GM12865 (cell line): Measurements from ENCODE around the gene MPP1.
"Not testable (repeated sequence)": the region's sequence is repeated elsewhere in the genome, so short reads cannot be mapped to it uniquely, and the experiment has no call there.

ENCODE experiments used
- DNase-seq: peaks from one replicate; pipeline ENCODE4 v3.0.0; 2010; ENCODE audit warnings: low read depth
- H3K4me3 ChIP-seq: 2 replicates; pipeline ENCODE4 v1.5.1; 2011; ENCODE audit warnings: mild to moderate bottlenecking, low read depth, low read length, control low read depth
- TF ChIP-seq, protein P1 (sequence below): IDR thresholded peaks from 2 replicates; pipeline ENCODE4 v1.5.1; 2011; ENCODE audit warnings: low read length, control low read depth, low read depth, inconsistent platforms; ENCODE audit not compliant: insufficient read depth; ENCODE audit errors: missing control alignments

The MPP1 gene

DNA sequence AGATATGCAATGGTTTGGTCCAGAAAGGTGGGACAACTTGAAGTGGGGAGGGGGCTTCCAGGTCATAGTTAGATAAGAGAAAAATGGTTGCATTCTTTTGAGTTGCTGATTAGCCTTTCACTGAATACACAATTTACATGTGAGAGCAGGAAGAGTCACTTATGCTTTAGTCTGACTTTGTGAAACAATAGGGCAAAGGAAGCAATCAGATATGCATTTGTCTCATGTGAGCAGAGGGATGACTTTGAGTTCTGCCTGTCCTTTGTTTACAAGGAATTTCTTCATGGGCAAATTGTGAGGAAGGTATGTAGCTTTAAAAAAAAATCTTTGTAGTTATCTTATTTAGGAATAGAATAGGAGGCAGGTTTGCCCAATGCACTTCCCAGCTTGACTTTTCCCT is 16.2 kb upstream of the MPP1 start:
- TF ChIP-seq, protein P1, sequence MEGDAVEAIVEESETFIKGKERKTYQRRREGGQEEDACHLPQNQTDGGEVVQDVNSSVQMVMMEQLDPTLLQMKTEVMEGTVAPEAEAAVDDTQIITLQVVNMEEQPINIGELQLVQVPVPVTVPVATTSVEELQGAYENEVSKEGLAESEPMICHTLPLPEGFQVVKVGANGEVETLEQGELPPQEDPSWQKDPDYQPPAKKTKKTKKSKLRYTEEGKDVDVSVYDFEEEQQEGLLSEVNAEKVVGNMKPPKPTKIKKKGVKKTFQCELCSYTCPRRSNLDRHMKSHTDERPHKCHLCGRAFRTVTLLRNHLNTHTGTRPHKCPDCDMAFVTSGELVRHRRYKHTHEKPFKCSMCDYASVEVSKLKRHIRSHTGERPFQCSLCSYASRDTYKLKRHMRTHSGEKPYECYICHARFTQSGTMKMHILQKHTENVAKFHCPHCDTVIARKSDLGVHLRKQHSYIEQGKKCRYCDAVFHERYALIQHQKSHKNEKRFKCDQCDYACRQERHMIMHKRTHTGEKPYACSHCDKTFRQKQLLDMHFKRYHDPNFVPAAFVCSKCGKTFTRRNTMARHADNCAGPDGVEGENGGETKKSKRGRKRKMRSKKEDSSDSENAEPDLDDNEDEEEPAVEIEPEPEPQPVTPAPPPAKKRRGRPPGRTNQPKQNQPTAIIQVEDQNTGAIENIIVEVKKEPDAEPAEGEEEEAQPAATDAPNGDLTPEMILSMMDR: no peak
- DNase-seq: no peak
- no peak overlapping the region for H3K4me3 ChIP-seq

DNA sequence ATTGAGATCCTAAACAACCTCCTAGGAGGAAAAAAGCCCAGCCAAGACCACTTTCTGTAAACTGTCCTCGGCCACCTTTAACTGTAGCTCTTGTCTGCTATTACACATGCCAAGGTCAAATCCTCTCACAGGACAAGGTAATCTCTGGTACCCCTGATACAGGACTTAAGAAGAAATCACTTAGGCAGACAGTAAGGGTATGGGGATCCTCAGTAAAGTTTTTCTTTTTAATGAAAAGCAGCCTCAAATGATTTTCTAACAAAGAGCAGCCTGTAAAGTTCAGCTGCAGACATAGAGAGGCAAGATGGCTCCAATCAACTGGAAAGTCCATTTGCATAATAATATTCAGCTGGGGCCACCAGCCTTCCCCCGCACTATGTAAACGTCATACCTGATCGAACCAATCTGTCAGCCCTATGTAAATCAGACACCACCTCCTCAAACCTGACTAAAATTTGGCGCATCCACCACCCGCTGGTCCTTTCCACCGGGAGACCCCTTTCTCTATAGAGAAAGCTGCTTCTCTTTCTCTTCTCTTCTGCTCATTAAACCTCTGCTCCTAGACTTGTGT is 14.6 kb upstream of the MPP1 start:
- H3K4me3 ChIP-seq: no peak overlapping the region
- TF ChIP-seq, protein P1: no peak
- DNase-seq: peak; percentile 50

- DNase-seq: peak; percentile 21
- TF ChIP-seq, protein P1: no peak
- no peak overlapping the region for H3K4me3 ChIP-seq
Measured at GRCh38 chrX:154818916-154819770, 13.9 kb upstream of the MPP1 start.

DNA sequence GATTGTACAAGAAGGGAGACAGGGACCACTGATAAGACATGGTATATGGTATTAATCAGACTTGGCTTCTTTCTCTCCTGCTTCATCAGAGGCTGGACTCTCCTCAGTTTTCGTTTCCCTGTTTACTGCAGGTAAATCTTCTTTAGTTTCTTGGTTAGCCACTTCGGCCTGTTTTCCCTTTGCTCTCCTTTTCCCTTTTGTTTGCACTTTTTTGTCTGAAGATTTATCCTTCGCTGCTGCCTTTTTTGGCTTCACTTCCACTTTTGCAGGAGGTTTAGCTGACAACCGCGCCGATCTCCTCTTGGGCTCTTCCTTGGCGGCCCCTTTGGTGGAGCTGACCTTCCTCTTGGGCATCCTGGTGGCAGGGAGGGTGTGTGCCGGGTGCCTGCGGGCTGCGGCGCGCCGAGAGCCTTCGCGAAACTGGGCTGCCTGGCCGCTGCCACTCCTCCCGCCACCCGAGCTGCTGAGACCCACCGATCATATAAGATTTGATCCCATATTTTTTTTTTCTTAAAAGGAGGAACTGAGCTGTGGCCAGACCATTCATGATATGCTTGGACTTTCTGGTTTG is 11.8 kb upstream of the MPP1 start:
- not testable (repeated sequence) for DNase-seq, H3K4me3 ChIP-seq

DNA sequence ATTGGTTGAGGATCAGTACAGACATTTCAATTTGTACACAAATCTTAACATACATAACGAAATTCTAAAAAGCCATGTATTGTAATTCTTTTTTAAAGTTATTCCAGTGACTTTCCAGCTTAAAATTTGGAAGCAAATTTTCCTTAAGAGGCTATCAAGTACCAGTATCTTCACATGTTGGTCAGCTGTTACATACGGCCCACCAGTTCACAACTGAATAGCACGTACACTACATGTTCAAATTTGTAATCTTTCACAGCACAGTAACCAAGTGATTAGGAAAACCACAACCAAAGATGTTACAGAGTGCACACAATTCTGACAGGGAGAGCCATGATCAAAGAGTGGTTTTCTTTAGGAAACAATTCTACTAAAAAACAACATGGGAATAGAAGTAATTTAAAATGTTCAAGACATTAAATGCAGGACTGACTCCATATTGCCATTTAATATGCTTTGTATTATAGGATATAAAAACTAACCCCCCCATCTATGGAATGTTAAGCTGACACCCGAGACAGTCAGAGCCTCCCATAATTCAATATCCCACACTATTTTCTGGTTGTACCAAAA is 11.1 kb upstream of the MPP1 start:
- not testable (repeated sequence) for DNase-seq

GRCh38 chrX:154815274-154815818 is 10.1 kb upstream of the MPP1 start:
- no peak overlapping the region for H3K4me3 ChIP-seq
- no peak for DNase-seq
- TF ChIP-seq, protein P1: no peak

More for the DNA sequence above, 11.1 kb upstream of the MPP1 start:
- H3K4me3 ChIP-seq: not testable (repeated sequence)

GRCh38 chrX:154813801-154814200 is 8.5 kb upstream of the MPP1 start:
- no peak overlapping the region for H3K4me3 ChIP-seq
- DNase-seq: no peak
- TF ChIP-seq, protein P1: no peak
